RWPE2 (cell line): ENCODE results near the gene GATA1.

ENCODE experiments used
- ATAC-seq: fragments of 200-7000 bp; cut with Tn5 transposase; 3 replicates; pipeline ENCODE4 v1.9.1; 2021; ENCODE audit warnings: low read depth
- DNase-seq: peaks from one replicate; pipeline ENCODE4 v3.0.0-alpha.2; 2020; ENCODE audit warnings: low spot score
- H3K27ac ChIP-seq: fragments of 450-650 bp; 2 replicates; pipeline ENCODE4 v1.5.1; 2017; ENCODE audit warnings: mild to moderate bottlenecking; ENCODE audit not compliant: poor library complexity, severe bottlenecking
- H3K27me3 ChIP-seq: fragments of 250-450 bp; sonication (Bioruptor Pico); 2 replicates; pipeline ENCODE4 v1.5.1; 2021; ENCODE audit warnings: mild to moderate bottlenecking, moderate library complexity; ENCODE audit not compliant: insufficient read depth, poor library complexity, severe bottlenecking
- H3K36me3 ChIP-seq: fragments of 250-450 bp; sonication (Bioruptor Pico); 2 replicates; pipeline ENCODE4 v1.5.1; 2020; ENCODE audit warnings: low read depth, mild to moderate bottlenecking, moderate library complexity
- H3K4me1 ChIP-seq: fragments of 250-450 bp; sonication (Bioruptor Pico); 2 replicates; pipeline ENCODE4 v1.5.1; 2021; ENCODE audit warnings: mild to moderate bottlenecking, moderate library complexity; ENCODE audit not compliant: insufficient read depth, poor library complexity, severe bottlenecking
- H3K4me3 ChIP-seq: fragments of 250-450 bp; sonication (Bioruptor Pico); 2 replicates; pipeline ENCODE4 v1.5.1; 2021; ENCODE audit warnings: mild to moderate bottlenecking, moderate library complexity; ENCODE audit not compliant: severe bottlenecking
- H3K9me3 ChIP-seq: fragments of 250-450 bp; sonication (Bioruptor Pico); 2 replicates; pipeline ENCODE4 v1.5.1; 2021; ENCODE audit warnings: mild to moderate bottlenecking, moderate library complexity; ENCODE audit not compliant: severe bottlenecking
- CTCF ChIP-seq: fragments of 450-650 bp; IDR thresholded peaks from one replicate; pipeline ENCODE4 v1.5.1; 2017; ENCODE audit warnings: mild to moderate bottlenecking, moderate library complexity; ENCODE audit not compliant: poor library complexity, severe bottlenecking

The GATA1 gene

GRCh38 chrX:48745222-48745621 is 41.2 kb upstream of the GATA1 start:
- Histone ChIP-seq H3K4me3 (no peak overlapping the region), H3K4me1 (no peaks in the 10 kb centered on the region), H3K27me3 (no peaks in the 10 kb centered on the region), H3K36me3 (no peaks in the 10 kb centered on the region), H3K27ac (no peak overlapping the region), H3K9me3 (no peaks in the 10 kb centered on the region)
- no peak for TF ChIP-seq CTCF
- ATAC-seq (no peak), DNase-seq (no peak)

GRCh38 chrX:48747415-48748016 is 38.9 kb upstream of the GATA1 start:
- ATAC-seq = no peak

GRCh38 chrX:48749182-48749581 is 37.2 kb upstream of the GATA1 start:
- ATAC-seq (no peak), DNase-seq (no peak)
- Histone ChIP-seq H3K36me3 (no peaks in the 10 kb centered on the region), H3K27ac (no peak overlapping the region), H3K4me3 (no peak overlapping the region), H3K4me1 (no peaks in the 10 kb centered on the region), H3K9me3 (no peaks in the 10 kb centered on the region), H3K27me3 (no peaks in the 10 kb centered on the region)
- no peak for TF ChIP-seq CTCF

More at GRCh38 chrX:48747415-48748016, 38.9 kb upstream of the GATA1 start:
- Histone ChIP-seq H3K27ac (no peak overlapping the region), H3K36me3 (no peaks in the 10 kb centered on the region), H3K4me1 (no peaks in the 10 kb centered on the region), H3K9me3 (no peaks in the 10 kb centered on the region), H3K4me3 (no peak overlapping the region), H3K27me3 (no peaks in the 10 kb centered on the region)
- DNase-seq = no peak
- TF ChIP-seq CTCF = no peak

- Histone ChIP-seq H3K4me3 (no peak overlapping the region), H3K9me3 (no peaks in the 10 kb centered on the region), H3K36me3 (no peaks in the 10 kb centered on the region), H3K27me3 (no peaks in the 10 kb centered on the region), H3K4me1 (no peaks in the 10 kb centered on the region), H3K27ac (no peak overlapping the region)
- DNase-seq (no peak), ATAC-seq (no peak)
- no peak for TF ChIP-seq CTCF
Measured at GRCh38 chrX:48751343-48751742, 35.0 kb upstream of the GATA1 start.

- H3K27me3 ChIP-seq = no peaks in the 10 kb centered on the region
Measured at GRCh38 chrX:48752498-48752897, 33.9 kb upstream of the GATA1 start.

More at GRCh38 chrX:48752498-48752897, 33.9 kb upstream of the GATA1 start:
- TF ChIP-seq CTCF = no peak
- Histone ChIP-seq H3K4me1 (no peaks in the 10 kb centered on the region), H3K27ac (no peak overlapping the region), H3K4me3 (no peak overlapping the region), H3K9me3 (no peaks in the 10 kb centered on the region), H3K36me3 (no peaks in the 10 kb centered on the region)
- DNase-seq (no peak), ATAC-seq (no peak)
